Uterus (tissue), 4 donors: Measurements from ENCODE around the gene SREBF1. TPM values are rescaled to one million over a fixed set of nuclear protein-coding genes. Genes with fewer than 3 reads are reported as not detected.
A peak's percentile ranks its signal among the peaks of the same experiment; 100 is the strongest.

Experiments
- DNase-seq, 2 donors: peaks; one replicate each; pipeline ENCODE4 v3.0.0-alpha.2; 2019 to 2020
- H3K27ac ChIP-seq, 2 donors: fragments of 200-600 bp; sonication (generic); 1 replicate in 1 of 2; 2 replicates in 1 of 2; pipeline ENCODE4 v1.5.1; 2016 to 2018
- H3K27me3 ChIP-seq, 2 donors: fragments of 200-600 bp; sonication (generic); one replicate each; pipeline ENCODE4 v1.5.1; 2018 to 2019; ENCODE audit warnings: control low read depth in 1 of 2
- H3K36me3 ChIP-seq, 2 donors: fragments of 200-600 bp; sonication (generic); one replicate each; pipeline ENCODE4 v1.5.1; 2019; ENCODE audit warnings: control low read depth in 1 of 2
- H3K4me1 ChIP-seq, 2 donors: fragments of 200-600 bp; sonication (generic); one replicate each; pipeline ENCODE4 v1.5.1; 2018 to 2019; ENCODE audit warnings: control low read depth in 1 of 2
- H3K4me3 ChIP-seq, 2 donors: fragments of 200-600 bp; sonication (generic); 1 replicate in 1 of 2; 2 replicates in 1 of 2; pipeline ENCODE4 v1.5.1; 2018 to 2019; ENCODE audit warnings: mild to moderate bottlenecking in 1 of 2
- H3K9me3 ChIP-seq, 2 donors: fragments of 200-600 bp; sonication (generic); one replicate each; pipeline ENCODE4 v1.5.1; 2019; ENCODE audit warnings: control low read depth in 1 of 2
- POLR2A ChIP-seq, 2 donors: fragments of 450-650 bp; IDR thresholded peaks; one replicate each; pipeline ENCODE4 v1.6.1; 2016; ENCODE audit warnings: antibody characterized with exemption in 2 of 2, mild to moderate bottlenecking in 1 of 2, moderate library complexity in 1 of 2
- intact Hi-C: fragments of 100-400 bp; cut with DNase I; formaldehyde crosslinking; loops from one replicate; pipeline ENCODE4 v1.15.1; 2023; ENCODE audit warnings: low total_unique reads
- total RNA-seq, 4 donors: library from RNA; depleted of rRNA in 3 of 4; stranded (reverse); fragments of >200 nt in 3 of 4; gene quantifications; one replicate each; pipeline versions ENCODE4 v1.1.0 to v1.2.4, GENCODE V29; 2014 to 2023
- TF ChIP-seq, protein P1 (sequence below), 4 experiments: fragments of 200-600 bp in 2 of 4; fragments of 450-650 bp in 2 of 4; sonication (generic) in 2 of 4; IDR thresholded peaks; one replicate each; pipeline ENCODE4 v1.5.1; 2016 to 2019; ENCODE audit warnings: antibody characterized with exemption in 4 of 4, mild to moderate bottlenecking in 2 of 4, moderate library complexity in 1 of 4
- donor health status: DM: yes; HTN: yes; CAD: no.

SREBF1 gene
- total RNA-seq, 4 donors from 2014 or later = 24.8 to 94.6 (median 31.5) TPM

DNA sequence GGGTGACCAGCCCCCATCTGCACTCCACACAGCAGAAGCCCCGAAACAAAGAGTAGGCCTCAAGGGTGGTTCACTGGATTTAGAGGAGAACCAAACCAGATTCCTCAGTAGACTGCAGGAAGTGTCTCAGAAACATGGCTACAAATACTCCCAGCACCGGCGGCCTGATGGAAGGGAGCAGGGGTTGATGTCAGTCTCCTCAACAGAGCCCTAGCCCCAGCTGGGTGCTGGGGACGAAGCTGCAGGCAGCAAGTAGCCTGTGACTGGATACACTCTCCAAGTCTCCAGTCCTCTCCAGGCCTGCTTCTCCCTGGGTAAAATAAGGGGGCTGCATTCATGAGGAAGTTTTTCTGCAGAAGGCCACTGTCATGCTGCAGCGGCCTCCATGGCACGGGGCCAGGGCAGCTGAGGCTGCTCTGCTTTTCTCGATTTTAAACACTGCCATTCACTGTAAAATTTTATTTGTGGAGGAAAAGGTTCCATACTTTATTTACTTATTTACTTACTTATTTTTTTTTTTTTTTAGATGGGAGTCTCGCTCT lies 36.7 kb upstream of the SREBF1 start:
- no peak for DNase-seq
- intact Hi-C loops = no loop called here
- no peaks in the 10 kb centered on the region for H3K27me3 ChIP-seq
- peaks cover 14 to 26% of the 10 kb centered on the region in 2 donors for H3K4me1 ChIP-seq
- no peaks in the 10 kb centered on the region for H3K9me3 ChIP-seq
- H3K36me3 ChIP-seq = no peaks in the 10 kb centered on the region
- TF ChIP-seq, protein P1, sequence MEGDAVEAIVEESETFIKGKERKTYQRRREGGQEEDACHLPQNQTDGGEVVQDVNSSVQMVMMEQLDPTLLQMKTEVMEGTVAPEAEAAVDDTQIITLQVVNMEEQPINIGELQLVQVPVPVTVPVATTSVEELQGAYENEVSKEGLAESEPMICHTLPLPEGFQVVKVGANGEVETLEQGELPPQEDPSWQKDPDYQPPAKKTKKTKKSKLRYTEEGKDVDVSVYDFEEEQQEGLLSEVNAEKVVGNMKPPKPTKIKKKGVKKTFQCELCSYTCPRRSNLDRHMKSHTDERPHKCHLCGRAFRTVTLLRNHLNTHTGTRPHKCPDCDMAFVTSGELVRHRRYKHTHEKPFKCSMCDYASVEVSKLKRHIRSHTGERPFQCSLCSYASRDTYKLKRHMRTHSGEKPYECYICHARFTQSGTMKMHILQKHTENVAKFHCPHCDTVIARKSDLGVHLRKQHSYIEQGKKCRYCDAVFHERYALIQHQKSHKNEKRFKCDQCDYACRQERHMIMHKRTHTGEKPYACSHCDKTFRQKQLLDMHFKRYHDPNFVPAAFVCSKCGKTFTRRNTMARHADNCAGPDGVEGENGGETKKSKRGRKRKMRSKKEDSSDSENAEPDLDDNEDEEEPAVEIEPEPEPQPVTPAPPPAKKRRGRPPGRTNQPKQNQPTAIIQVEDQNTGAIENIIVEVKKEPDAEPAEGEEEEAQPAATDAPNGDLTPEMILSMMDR (IDR thresholded peaks at IDR 0.05) = no peak
- TF ChIP-seq POLR2A (IDR thresholded peaks at IDR 0.05) = no peak
- H3K27ac ChIP-seq = no peak overlapping the region
- no peak overlapping the region for H3K4me3 ChIP-seq

DNA sequence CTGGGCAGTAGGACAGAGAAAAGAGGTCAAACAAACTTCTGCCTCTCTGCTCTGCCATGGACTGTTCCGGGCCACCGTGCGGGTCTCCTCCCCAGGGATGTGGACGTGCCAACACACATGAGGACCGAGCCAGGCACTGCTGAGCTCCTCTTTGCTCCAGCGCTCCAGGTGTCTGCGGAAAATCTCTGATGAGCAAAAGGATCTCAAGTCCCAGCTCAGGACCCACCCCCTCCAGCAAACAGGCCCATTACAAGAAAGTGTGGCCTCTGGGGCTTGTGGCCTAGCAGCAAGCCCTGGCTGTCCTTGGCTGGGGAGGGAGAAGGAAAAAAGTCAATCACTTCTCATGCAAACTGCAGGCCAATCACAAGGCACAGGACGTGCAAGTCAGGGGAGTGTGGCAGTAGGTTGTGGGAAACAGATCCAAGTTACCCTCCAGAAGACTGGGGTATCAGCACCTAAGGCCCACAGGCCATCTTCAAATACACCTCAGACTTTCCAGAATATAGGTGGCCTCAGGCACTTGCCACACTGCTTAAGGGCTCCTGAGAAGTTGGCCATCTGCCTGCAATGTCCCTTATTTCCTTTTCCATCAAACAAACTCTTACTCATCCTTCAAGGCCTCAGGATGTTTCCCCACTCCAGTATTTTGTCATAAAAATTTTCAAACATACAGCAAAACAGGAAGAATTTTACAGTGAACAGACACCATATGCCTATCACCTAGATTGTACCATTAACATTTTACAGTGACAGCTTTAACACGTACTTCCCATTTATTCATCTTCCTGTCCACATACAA lies 36.0 kb upstream of the SREBF1 start:
- intact Hi-C loops = no loop called here
- H3K4me3 ChIP-seq = no peak overlapping the region
- TF ChIP-seq, protein P1 (IDR thresholded peaks at IDR 0.05) = no peak
- TF ChIP-seq POLR2A (IDR thresholded peaks at IDR 0.05) = no peak
- H3K27me3 ChIP-seq = no peaks in the 10 kb centered on the region
- DNase-seq = no peak
- no peaks in the 10 kb centered on the region for H3K9me3 ChIP-seq
- peaks cover 15 to 26% of the 10 kb centered on the region in 2 donors for H3K4me1 ChIP-seq
- no peaks in the 10 kb centered on the region for H3K36me3 ChIP-seq
- no peak overlapping the region for H3K27ac ChIP-seq

DNA sequence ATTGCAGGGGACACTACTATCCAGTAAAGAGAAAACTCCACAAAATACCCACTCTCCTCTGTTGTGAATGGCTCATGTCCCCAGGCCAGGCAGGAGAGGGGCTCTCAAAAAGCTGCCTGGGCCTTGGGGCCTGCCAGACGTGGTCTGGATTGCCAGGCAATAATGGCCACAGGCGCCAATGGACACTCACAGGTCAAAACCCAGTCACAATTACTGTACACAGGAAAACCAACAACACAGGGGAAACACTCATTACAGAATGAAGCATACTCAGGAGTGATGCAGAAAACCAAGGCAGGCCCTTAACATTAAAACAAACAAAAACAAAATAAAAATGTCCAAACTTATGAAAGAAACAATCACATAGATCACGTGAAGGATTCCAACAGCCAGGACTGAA lies 35.1 kb upstream of the SREBF1 start:
- no peaks in the 10 kb centered on the region for H3K27me3 ChIP-seq
- DNase-seq = no peak
- no peak overlapping the region for H3K4me3 ChIP-seq
- H3K27ac ChIP-seq = peak overlapping the region in 1 of 2 donors; percentile 13
- peaks cover 15 to 21% of the 10 kb centered on the region in 2 donors for H3K4me1 ChIP-seq
- intact Hi-C loops = no loop called here
- TF ChIP-seq POLR2A (IDR thresholded peaks at IDR 0.05) = no peak
- TF ChIP-seq, protein P1 (IDR thresholded peaks at IDR 0.05) = no peak
- no peaks in the 10 kb centered on the region for H3K36me3 ChIP-seq
- H3K9me3 ChIP-seq = no peaks in the 10 kb centered on the region

DNA sequence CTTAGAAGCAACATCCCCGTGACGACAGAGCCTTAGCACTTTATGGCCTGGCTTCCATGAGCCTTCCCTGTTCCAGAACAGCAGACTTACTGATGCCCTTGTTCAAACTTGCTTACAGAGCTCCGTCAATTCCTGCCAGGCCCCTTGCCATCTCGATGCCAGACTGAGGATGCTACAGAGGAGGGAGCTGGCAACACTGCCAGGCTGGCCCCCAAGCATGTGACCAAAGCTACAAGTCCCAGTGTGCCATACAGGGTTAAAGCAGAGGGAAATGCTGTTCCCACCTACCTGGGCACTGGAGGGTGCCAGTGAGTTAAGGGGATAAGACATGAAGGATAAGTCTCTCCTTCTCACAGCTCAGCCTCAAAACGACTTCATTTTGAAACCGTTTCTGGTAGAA lies 33.5 kb upstream of the SREBF1 start:
- peak overlapping the region in 1 of 2 donors; percentile 64 for H3K27ac ChIP-seq
- no peaks in the 10 kb centered on the region for H3K27me3 ChIP-seq
- no peaks in the 10 kb centered on the region for H3K9me3 ChIP-seq
- peaks cover 13 to 15% of the 10 kb centered on the region in 2 donors for H3K4me1 ChIP-seq
- TF ChIP-seq POLR2A (IDR thresholded peaks at IDR 0.05) = no peak
- TF ChIP-seq, protein P1 (IDR thresholded peaks at IDR 0.05) = no peak
- no peaks in the 10 kb centered on the region for H3K36me3 ChIP-seq
- H3K4me3 ChIP-seq = no peak overlapping the region
- intact Hi-C loops = no loop called here
- DNase-seq = no peak
